BJ (cell line): ENCODE results near the gene SYAP1. TPM values are rescaled to one million over a fixed set of nuclear protein-coding genes. Genes with fewer than 3 reads are reported as not detected.

Experiments used
- CTCF ChIA-PET: fragments of 350-600 bp; formaldehyde crosslinking; extraction: SDS; loops from one replicate; lab custom pipeline; 2021; ENCODE audit warnings: antibody characterized with exemption, inconsistent platforms; lab: Yijun Ruan, JAX
- POLR2A ChIA-PET: fragments of 300-600 bp; sonication (Branson Sonifier 250); formaldehyde crosslinking; extraction: SDS; loops from one replicate; lab custom pipeline; 2021; ENCODE audit warnings: antibody characterized with exemption; lab: Charles Lee
- DNase-seq: peaks from one replicate; pipeline ENCODE4 v3.0.0-alpha.2; 2011; ENCODE audit warnings: low read depth
- H3K27me3 ChIP-seq: 2 replicates; pipeline ENCODE4 v1.6.0; 2011; ENCODE audit warnings: low read length; ENCODE audit not compliant: control insufficient read depth, insufficient read depth
- H3K36me3 ChIP-seq: 2 replicates; pipeline ENCODE4 v1.5.1; 2011; ENCODE audit warnings: low read length; ENCODE audit not compliant: control insufficient read depth, insufficient read depth
- H3K4me3 ChIP-seq: 2 replicates; pipeline ENCODE4 v1.5.1; 2011; ENCODE audit warnings: low read depth, mild to moderate bottlenecking, control low read depth, low read length
- CTCF ChIP-seq: IDR thresholded peaks from 2 replicates; pipeline ENCODE4 v1.5.1; 2011; ENCODE audit warnings: low read depth, mild to moderate bottlenecking, control low read depth, inconsistent platforms, low read length, moderate library complexity; ENCODE audit not compliant: insufficient read depth
- polyA plus RNA-seq: library from polyadenylated mRNA; depleted of rRNA; stranded (reverse); fragments of >200 nt; gene quantifications from 2 replicates; pipeline ENCODE4 v1.2.3, GENCODE V29; 2011

Gene SYAP1
- polyA plus RNA-seq, 1 experiment, result 7.3 TPM

- DNase-seq, result no peak
- H3K4me3 ChIP-seq, result no peak overlapping the region
- no peaks in the 10 kb centered on the region for H3K36me3 ChIP-seq
- no peaks in the 10 kb centered on the region for H3K27me3 ChIP-seq
- TF ChIP-seq CTCF, result no peak
- ChIA-PET CTCF (no interaction called here), POLR2A (no interaction called here)
These were observed 51.6 kb downstream of the SYAP1 start for GRCh38 chrX:16770970-16771482.

GRCh38 chrX:16771483-16772398 lies 52.3 kb downstream of the SYAP1 start:
- no peak for TF ChIP-seq CTCF
- no peaks in the 10 kb centered on the region for H3K36me3 ChIP-seq
- H3K27me3 ChIP-seq, result no peaks in the 10 kb centered on the region
- DNase-seq, result no peak
- H3K4me3 ChIP-seq, result no peak overlapping the region
- POLR2A ChIA-PET, result interaction anchor here (0.7 kb wide), 1 partner anchor 51 kb away, joined by 7 read pairs; no protein-coding TSS in a partner anchor
- CTCF ChIA-PET, result no interaction called here

GRCh38 chrX:16772460-16772859 lies 53.0 kb downstream of the SYAP1 start:
- Histone ChIP-seq H3K27me3 (no peaks in the 10 kb centered on the region), H3K4me3 (no peak overlapping the region), H3K36me3 (no peaks in the 10 kb centered on the region)
- no peak for TF ChIP-seq CTCF
- ChIA-PET CTCF (no interaction called here), POLR2A (no interaction called here)
- no peak for DNase-seq

- no peak overlapping the region for H3K4me3 ChIP-seq
- DNase-seq, result no peak
- ChIA-PET CTCF (no interaction called here), POLR2A (no interaction called here)
- H3K27me3 ChIP-seq, result no peaks in the 10 kb centered on the region
- H3K36me3 ChIP-seq, result no peaks in the 10 kb centered on the region
- no peak for TF ChIP-seq CTCF
These were observed 55.3 kb downstream of the SYAP1 start for GRCh38 chrX:16774746-16775145.

- Histone ChIP-seq H3K36me3 (no peaks in the 10 kb centered on the region), H3K4me3 (no peak overlapping the region), H3K27me3 (no peaks in the 10 kb centered on the region)
- CTCF ChIA-PET, result no interaction called here
- no peak for DNase-seq
- TF ChIP-seq CTCF, result no peak
- POLR2A ChIA-PET, result no interaction called here
These were observed 59.1 kb downstream of the SYAP1 start for GRCh38 chrX:16778545-16778944.
